GM12878 (cell line): ENCODE results near the gene TXNRD1. TPM values are rescaled to one million over a fixed set of nuclear protein-coding genes. Genes with fewer than 3 reads are reported as not detected.

ENCODE experiments used
- ATAC-seq: fragments of 200-7000 bp; cut with Tn5 transposase; 3 replicates; pipeline ENCODE4 v1.9.1; 2020; ENCODE audit warnings: mild to moderate bottlenecking, moderate library complexity
- BruUV-seq: library from RNA; stranded (reverse); fragments of 400-500 nt; replicated peaks from 2 replicates; lab custom pipeline; 2021; lab: Mats Ljungman, UMichigan
- CTCF ChIA-PET: fragments of 300-600 bp; sonication (Branson Sonifier 250); formaldehyde crosslinking; extraction: SDS; loops from one replicate; lab custom pipeline; 2021; ENCODE audit warnings: inconsistent platforms; lab: Yijun Ruan, JAX
- POLR2A ChIA-PET: fragments of 350-600 bp; formaldehyde crosslinking; extraction: SDS; loops from one replicate; lab custom pipeline; 2021; ENCODE audit warnings: inconsistent platforms; lab: Charles Lee
- RAD21 ChIA-PET: fragments of 300-600 bp; sonication (Branson Sonifier 250); formaldehyde crosslinking; loops from one replicate; lab custom pipeline; 2023; ENCODE audit warnings: antibody characterized with exemption; ENCODE audit not compliant: unreplicated experiment; lab: Charles Lee
- SMC1A ChIA-PET: fragments of 300-600 bp; sonication (Branson Sonifier 250); formaldehyde crosslinking; loops from one replicate; lab custom pipeline; 2023; ENCODE audit not compliant: unreplicated experiment, uncharacterized antibody; lab: Charles Lee
- DNase-seq: peaks from one replicate; pipeline ENCODE4 v3.0.0-alpha.2; 2011; ENCODE audit warnings: low read depth, low spot score
- FAIRE-seq: peaks from 3 replicates; lab custom pipeline; 2011; peaks lifted over from hg19 to GRCh38; lab: Jason Lieb, UNC
- H2AFZ ChIP-seq: 2 replicates; pipeline ENCODE4 v1.6.0; 2011; ENCODE audit warnings: low read depth, low read length, control low read depth; ENCODE audit not compliant: control insufficient read depth
- H3K27ac ChIP-seq: 2 replicates; pipeline ENCODE4 v1.5.1; 2011; ENCODE audit warnings: control low read depth; ENCODE audit not compliant: control insufficient read depth, insufficient read depth
- H3K27me3 ChIP-seq, 2 experiments: replicated peaks in 1 of 2; 2 replicates each; pipeline versions ENCODE4 v1.6.0 to v1.6.1; 2011; ENCODE audit warnings: low read length in 1 of 2; ENCODE audit not compliant: control insufficient read depth in 2 of 2, insufficient read depth in 2 of 2
- H3K36me3 ChIP-seq, 2 experiments: 2 replicates each; pipeline ENCODE4 v1.5.1; 2011; ENCODE audit warnings: low read length in 1 of 2; ENCODE audit not compliant: control insufficient read depth in 2 of 2, insufficient read depth in 2 of 2
- H3K4me1 ChIP-seq: 2 replicates; pipeline ENCODE4 v1.6.1; 2011; ENCODE audit warnings: mild to moderate bottlenecking, low read length, moderate library complexity, mixed read lengths; ENCODE audit not compliant: control insufficient read depth, insufficient read depth
- H3K4me2 ChIP-seq: 2 replicates; pipeline ENCODE4 v1.6.0; 2011; ENCODE audit warnings: control low read depth; ENCODE audit not compliant: control insufficient read depth, insufficient read depth
- H3K4me3 ChIP-seq: fragments of 200-600 bp; sonication (generic); 2 replicates; pipeline ENCODE4 v1.5.1; 2016
- H3K79me2 ChIP-seq: 2 replicates; pipeline ENCODE4 v1.6.0; 2011; ENCODE audit warnings: low read length; ENCODE audit not compliant: control insufficient read depth, insufficient read depth
- H3K9ac ChIP-seq: 2 replicates; pipeline ENCODE4 v1.8.0; 2011; ENCODE audit warnings: low read length, control low read depth, mixed read lengths; ENCODE audit not compliant: control insufficient read depth, insufficient read depth
- H3K9me3 ChIP-seq: replicated peaks from 3 replicates; pipeline ENCODE4 v1.5.1; 2011; ENCODE audit warnings: mild to moderate bottlenecking, low read length; ENCODE audit not compliant: control insufficient read depth, insufficient read depth
- H4K20me1 ChIP-seq: 2 replicates; pipeline ENCODE4 v1.6.0; 2011; ENCODE audit not compliant: control insufficient read depth, insufficient read depth
- CBX3 ChIP-seq: fragments of 200-600 bp; sonication (generic); IDR thresholded peaks from 2 replicates; pipeline ENCODE4 v1.6.1; 2016; ENCODE audit warnings: low read depth, borderline replicate concordance
- FOXK2 ChIP-seq: fragments of 450-650 bp; IDR thresholded peaks from 2 replicates; pipeline ENCODE4 v1.6.1; 2017; ENCODE audit warnings: mild to moderate bottlenecking, moderate library complexity
- HDGF ChIP-seq: fragments of 450-650 bp; IDR thresholded peaks from 2 replicates; pipeline ENCODE4 v1.6.1; 2016; ENCODE audit warnings: antibody characterized with exemption
- IKZF1 ChIP-seq: fragments of 450-650 bp; conservative IDR thresholded peaks from 2 replicates; pipeline ENCODE4 v1.6.1; 2017; ENCODE audit warnings: antibody characterized with exemption, mild to moderate bottlenecking
- KLF5 ChIP-seq: fragments of 450-650 bp; IDR thresholded peaks from 2 replicates; pipeline ENCODE4 v1.6.1; 2014; ENCODE audit warnings: mild to moderate bottlenecking; ENCODE audit not compliant: partially characterized antibody
- MEF2A ChIP-seq: IDR thresholded peaks from 2 replicates; pipeline ENCODE4 v1.6.1; 2011; ENCODE audit warnings: low read depth, mild to moderate bottlenecking, low read length, moderate library complexity; ENCODE audit not compliant: insufficient read depth
- NFYA ChIP-seq: IDR thresholded peaks from 2 replicates; pipeline ENCODE4 v1.6.1; 2011; ENCODE audit warnings: low read depth, mild to moderate bottlenecking, low read length, improper control_type of control experiment, borderline replicate concordance
- WGBS: methylation state at CpG from one replicate; pipeline ENCODE4 v1.1.6; 2016; ENCODE audit warnings: low lambda C conversion rate; ENCODE audit not compliant: insufficient replicate concordance, insufficient coverage; ENCODE audit errors: missing lambda C conversion rate; 5-methylcytosine and 5-hydroxymethylcytosine counted together
- in situ Hi-C: fragments of 300-500 bp; cut with MboI; formaldehyde crosslinking; loops from 9 replicates; pipeline ENCODE4 v1.14.3; 2018; ENCODE audit warnings: mixed read lengths
- intact Hi-C: fragments of 100-400 bp; cut with micrococcal nuclease; formaldehyde crosslinking; loops from one replicate; pipeline ENCODE4 v1.14.2; 2022; ENCODE audit not compliant: unreplicated experiment
- polyA plus RNA-seq, 11 experiments: library from polyadenylated mRNA; depleted of rRNA in 4 of 11; unstranded in 6 of 11; stranded (reverse) in 5 of 11; fragments of >200 nt; fragmentation: Nextera tagmentation in 4 of 11; fragmentation: Illumina TruSeq in 1 of 11; extraction: Ambion mirVana in 4 of 11; extraction: Trizol in 1 of 11; gene quantifications; 1 replicate in 1 of 11; 2 replicates in 10 of 11; pipeline versions ENCODE4 v1.2.1 to v1.2.3, GENCODE V29; 2011 to 2016; ENCODE audit warnings: inconsistent platforms in 2 of 11, missing spikeins in 2 of 11, low read depth in 1 of 11
- total RNA-seq, 4 experiments: library from RNA; depleted of rRNA in 3 of 4; stranded (reverse); fragments of >200 nt in 3 of 4; fragmentation: Illumina TruSeq in 1 of 4; extraction: Trizol in 1 of 4; gene quantifications; 2 replicates each; pipeline versions ENCODE4 v1.2.1 to v1.2.3, GENCODE V29; 2013 to 2021
- TF ChIP-seq, protein P1 (sequence below): fragments of 450-650 bp; IDR thresholded peaks from 2 replicates; pipeline ENCODE4 v1.6.1; 2017; ENCODE audit warnings: low read depth, mild to moderate bottlenecking, moderate library complexity
- TF ChIP-seq, protein P2 (sequence below): fragments of 450-650 bp; IDR thresholded peaks from 2 replicates; pipeline ENCODE4 v1.6.1; 2016; ENCODE audit warnings: mild to moderate bottlenecking, moderate library complexity, borderline replicate concordance
- TF ChIP-seq, protein P3 (sequence below): fragments of 450-650 bp; IDR thresholded peaks from 2 replicates; pipeline ENCODE4 v1.6.1; 2017; ENCODE audit warnings: borderline replicate concordance
- TF ChIP-seq, protein P4 (sequence below): fragments of 150-350 bp; IDR thresholded peaks from 2 replicates; pipeline ENCODE4 v1.6.1; 2014; ENCODE audit warnings: mild to moderate bottlenecking, low read depth, low read length

TXNRD1 gene
- total and polyA plus RNA-seq, 10 of the 15 experiments (the other 5 are each of a cell fraction or from before 2014, with no cell fraction given), result 52.6 to 84.6 (median 67.8) TPM

DNA sequence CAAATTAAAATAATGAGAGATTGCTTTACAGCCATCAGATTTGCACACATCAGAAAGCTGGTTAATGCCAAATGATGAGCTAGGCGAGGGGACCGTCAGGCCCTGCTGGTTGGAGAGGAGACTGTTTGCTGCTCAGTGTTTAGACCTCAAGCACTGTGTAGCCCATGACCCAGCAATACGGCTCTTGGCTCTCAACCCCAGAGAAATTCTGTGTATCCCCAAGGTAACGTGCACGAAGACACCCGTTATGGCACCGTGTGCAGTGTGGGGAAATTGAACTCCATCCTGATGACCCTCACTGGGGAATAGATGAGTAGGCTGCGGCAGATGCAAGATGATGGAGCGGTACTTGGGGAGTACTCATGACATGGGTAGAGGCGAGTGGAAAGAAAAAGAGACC, 143.6 kb downstream of the TXNRD1 start (continued):
- TF ChIP-seq, protein P1, sequence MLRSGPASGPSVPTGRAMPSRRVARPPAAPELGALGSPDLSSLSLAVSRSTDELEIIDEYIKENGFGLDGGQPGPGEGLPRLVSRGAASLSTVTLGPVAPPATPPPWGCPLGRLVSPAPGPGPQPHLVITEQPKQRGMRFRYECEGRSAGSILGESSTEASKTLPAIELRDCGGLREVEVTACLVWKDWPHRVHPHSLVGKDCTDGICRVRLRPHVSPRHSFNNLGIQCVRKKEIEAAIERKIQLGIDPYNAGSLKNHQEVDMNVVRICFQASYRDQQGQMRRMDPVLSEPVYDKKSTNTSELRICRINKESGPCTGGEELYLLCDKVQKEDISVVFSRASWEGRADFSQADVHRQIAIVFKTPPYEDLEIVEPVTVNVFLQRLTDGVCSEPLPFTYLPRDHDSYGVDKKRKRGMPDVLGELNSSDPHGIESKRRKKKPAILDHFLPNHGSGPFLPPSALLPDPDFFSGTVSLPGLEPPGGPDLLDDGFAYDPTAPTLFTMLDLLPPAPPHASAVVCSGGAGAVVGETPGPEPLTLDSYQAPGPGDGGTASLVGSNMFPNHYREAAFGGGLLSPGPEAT, result no peak
- TF ChIP-seq, all 136 proteins: peak for 0

- no peak for FAIRE-seq
- RAD21 ChIA-PET, result no interaction called here
Observed at GRCh38 chr12:104360157-104360556, 144.6 kb downstream of the TXNRD1 start.

More at GRCh38 chr12:104360157-104360556, 144.6 kb downstream of the TXNRD1 start:
- no peak overlapping the region for H2AFZ ChIP-seq
- H4K20me1 ChIP-seq, result no peaks in the 10 kb centered on the region
- no peak for TF ChIP-seq KLF5
- TF ChIP-seq, protein P2, sequence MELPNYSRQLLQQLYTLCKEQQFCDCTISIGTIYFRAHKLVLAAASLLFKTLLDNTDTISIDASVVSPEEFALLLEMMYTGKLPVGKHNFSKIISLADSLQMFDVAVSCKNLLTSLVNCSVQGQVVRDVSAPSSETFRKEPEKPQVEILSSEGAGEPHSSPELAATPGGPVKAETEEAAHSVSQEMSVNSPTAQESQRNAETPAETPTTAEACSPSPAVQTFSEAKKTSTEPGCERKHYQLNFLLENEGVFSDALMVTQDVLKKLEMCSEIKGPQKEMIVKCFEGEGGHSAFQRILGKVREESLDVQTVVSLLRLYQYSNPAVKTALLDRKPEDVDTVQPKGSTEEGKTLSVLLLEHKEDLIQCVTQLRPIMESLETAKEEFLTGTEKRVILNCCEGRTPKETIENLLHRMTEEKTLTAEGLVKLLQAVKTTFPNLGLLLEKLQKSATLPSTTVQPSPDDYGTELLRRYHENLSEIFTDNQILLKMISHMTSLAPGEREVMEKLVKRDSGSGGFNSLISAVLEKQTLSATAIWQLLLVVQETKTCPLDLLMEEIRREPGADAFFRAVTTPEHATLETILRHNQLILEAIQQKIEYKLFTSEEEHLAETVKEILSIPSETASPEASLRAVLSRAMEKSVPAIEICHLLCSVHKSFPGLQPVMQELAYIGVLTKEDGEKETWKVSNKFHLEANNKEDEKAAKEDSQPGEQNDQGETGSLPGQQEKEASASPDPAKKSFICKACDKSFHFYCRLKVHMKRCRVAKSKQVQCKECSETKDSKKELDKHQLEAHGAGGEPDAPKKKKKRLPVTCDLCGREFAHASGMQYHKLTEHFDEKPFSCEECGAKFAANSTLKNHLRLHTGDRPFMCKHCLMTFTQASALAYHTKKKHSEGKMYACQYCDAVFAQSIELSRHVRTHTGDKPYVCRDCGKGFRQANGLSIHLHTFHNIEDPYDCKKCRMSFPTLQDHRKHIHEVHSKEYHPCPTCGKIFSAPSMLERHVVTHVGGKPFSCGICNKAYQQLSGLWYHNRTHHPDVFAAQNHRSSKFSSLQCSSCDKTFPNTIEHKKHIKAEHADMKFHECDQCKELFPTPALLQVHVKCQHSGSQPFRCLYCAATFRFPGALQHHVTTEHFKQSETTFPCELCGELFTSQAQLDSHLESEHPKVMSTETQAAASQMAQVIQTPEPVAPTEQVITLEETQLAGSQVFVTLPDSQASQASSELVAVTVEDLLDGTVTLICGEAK, result no peak
- TF ChIP-seq, protein P3, sequence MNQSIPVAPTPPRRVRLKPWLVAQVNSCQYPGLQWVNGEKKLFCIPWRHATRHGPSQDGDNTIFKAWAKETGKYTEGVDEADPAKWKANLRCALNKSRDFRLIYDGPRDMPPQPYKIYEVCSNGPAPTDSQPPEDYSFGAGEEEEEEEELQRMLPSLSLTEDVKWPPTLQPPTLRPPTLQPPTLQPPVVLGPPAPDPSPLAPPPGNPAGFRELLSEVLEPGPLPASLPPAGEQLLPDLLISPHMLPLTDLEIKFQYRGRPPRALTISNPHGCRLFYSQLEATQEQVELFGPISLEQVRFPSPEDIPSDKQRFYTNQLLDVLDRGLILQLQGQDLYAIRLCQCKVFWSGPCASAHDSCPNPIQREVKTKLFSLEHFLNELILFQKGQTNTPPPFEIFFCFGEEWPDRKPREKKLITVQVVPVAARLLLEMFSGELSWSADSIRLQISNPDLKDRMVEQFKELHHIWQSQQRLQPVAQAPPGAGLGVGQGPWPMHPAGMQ, result no peak
- TF ChIP-seq NFYA, result no peak
- no peak for TF ChIP-seq CBX3
- no peak for TF ChIP-seq HDGF
- no peak for TF ChIP-seq IKZF1
- no peak for TF ChIP-seq MEF2A
- TF ChIP-seq, protein P4, sequence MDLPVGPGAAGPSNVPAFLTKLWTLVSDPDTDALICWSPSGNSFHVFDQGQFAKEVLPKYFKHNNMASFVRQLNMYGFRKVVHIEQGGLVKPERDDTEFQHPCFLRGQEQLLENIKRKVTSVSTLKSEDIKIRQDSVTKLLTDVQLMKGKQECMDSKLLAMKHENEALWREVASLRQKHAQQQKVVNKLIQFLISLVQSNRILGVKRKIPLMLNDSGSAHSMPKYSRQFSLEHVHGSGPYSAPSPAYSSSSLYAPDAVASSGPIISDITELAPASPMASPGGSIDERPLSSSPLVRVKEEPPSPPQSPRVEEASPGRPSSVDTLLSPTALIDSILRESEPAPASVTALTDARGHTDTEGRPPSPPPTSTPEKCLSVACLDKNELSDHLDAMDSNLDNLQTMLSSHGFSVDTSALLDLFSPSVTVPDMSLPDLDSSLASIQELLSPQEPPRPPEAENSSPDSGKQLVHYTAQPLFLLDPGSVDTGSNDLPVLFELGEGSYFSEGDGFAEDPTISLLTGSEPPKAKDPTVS, result no peak
- TF ChIP-seq FOXK2, result no peak
- no peak overlapping the region for H3K4me2 ChIP-seq
- POLR2A ChIA-PET, result no interaction called here
- no peak overlapping the region for H3K4me3 ChIP-seq
- CTCF ChIA-PET, result interaction anchor here (0.5 to 4.1 kb wide), 2 partner anchors 160 to 171 kb away, joined by 4 to 33 read pairs; no protein-coding TSS in a partner anchor
- H3K9ac ChIP-seq, result no peak overlapping the region
- intact Hi-C loops (no loop called here), in situ Hi-C loops (loop anchor here (5.0 kb wide), 1 partner anchor 158 kb away; no protein-coding TSS in a partner anchor)
- ATAC-seq, result no peak
- no TSS peak for BruUV-seq
- SMC1A ChIA-PET, result interaction anchor here (1.1 to 1.9 kb wide), 2 partner anchors 155 to 509 kb away, joined by 3 to 4 read pairs; no protein-coding TSS in a partner anchor
- no peaks in the 10 kb centered on the region for H3K9me3 ChIP-seq
- no peak overlapping the region for H3K27ac ChIP-seq
- no peak for DNase-seq
- 92% methylated on average over 3 of the region's 3 CpGs for WGBS
- H3K4me1 ChIP-seq, result no peaks in the 10 kb centered on the region
- no peaks in the 10 kb centered on the region for H3K36me3 ChIP-seq
- H3K27me3 ChIP-seq, result no peaks in the 10 kb centered on the region
- no peaks in the 10 kb centered on the region for H3K79me2 ChIP-seq
